HG03469 (cell line): ENCODE results near the gene CCDC12.

Experiments used
- ATAC-seq: cut with Tn5 transposase; IDR thresholded peaks from one replicate; pipeline ENCODE4 v1.9.1; 2021; ENCODE audit warnings: mild to moderate bottlenecking, moderate library complexity, moderate number of reproducible peaks; ENCODE audit not compliant: unreplicated experiment

The CCDC12 gene

GRCh38 chr3:46960081-46960701 lies 16.4 kb downstream of the CCDC12 start:
- ATAC-seq: no peak

GRCh38 chr3:46959161-46959511 lies 17.4 kb downstream of the CCDC12 start:
- no peak for ATAC-seq

GRCh38 chr3:46958467-46959160 lies 17.9 kb downstream of the CCDC12 start:
- no peak for ATAC-seq

GRCh38 chr3:46957092-46957820 lies 19.3 kb downstream of the CCDC12 start:
- ATAC-seq: no peak

- ATAC-seq: no peak
These were observed 20.7 kb downstream of the CCDC12 start for GRCh38 chr3:46955801-46956259.

- no peak for ATAC-seq
These were observed 21.4 kb downstream of the CCDC12 start for GRCh38 chr3:46955157-46955556.

GRCh38 chr3:46954178-46954577 lies 22.4 kb downstream of the CCDC12 start:
- no peak for ATAC-seq

GRCh38 chr3:46953234-46954010 lies 23.1 kb downstream of the CCDC12 start:
- no peak for ATAC-seq

- ATAC-seq: no peak
These were observed 23.7 kb downstream of the CCDC12 start for GRCh38 chr3:46952813-46953212.

GRCh38 chr3:46950650-46951241 lies 25.8 kb downstream of the CCDC12 start:
- no peak for ATAC-seq

- no peak for ATAC-seq
These were observed 26.4 kb downstream of the CCDC12 start for GRCh38 chr3:46950177-46950576.

- ATAC-seq: no peak
These were observed 27.5 kb downstream of the CCDC12 start for GRCh38 chr3:46948830-46949671.

- no peak for ATAC-seq
These were observed 28.4 kb downstream of the CCDC12 start for GRCh38 chr3:46947981-46948791.

- ATAC-seq: no peak
These were observed 29.0 kb downstream of the CCDC12 start for GRCh38 chr3:46947546-46947901.

- no peak for ATAC-seq
These were observed 29.5 kb downstream of the CCDC12 start for GRCh38 chr3:46946856-46947545.

- no peak for ATAC-seq
These were observed 30.1 kb downstream of the CCDC12 start for GRCh38 chr3:46946416-46946815.

GRCh38 chr3:46944191-46944590 lies 32.4 kb downstream of the CCDC12 start:
- ATAC-seq: no peak
